HepG2 (cell line): ENCODE data around the gene TMEM134. TPM values are rescaled to one million over a fixed set of nuclear protein-coding genes. Genes with fewer than 3 reads are reported as not detected.
A peak's percentile ranks its signal among the peaks of the same experiment; 100 is the strongest.

Experiments
- CHCHD3 ChIP-seq: sonication (generic); formaldehyde crosslinking; IDR thresholded peaks from 2 replicates; pipeline ENCODE4 v1.8.0; 2022; ENCODE audit warnings: mild to moderate bottlenecking, missing genetic modification reagents, moderate library complexity
- DPF2 ChIP-seq: sonication (generic); formaldehyde crosslinking; IDR thresholded peaks from 2 replicates; pipeline ENCODE4 v1.4.0; 2020; ENCODE audit warnings: mild to moderate bottlenecking, low read depth, missing genetic modification reagents, borderline replicate concordance
- ELF4 ChIP-seq: sonication (generic); formaldehyde crosslinking; IDR thresholded peaks from 2 replicates; pipeline ENCODE4 v1.5.0; 2020; ENCODE audit warnings: missing genetic modification reagents, mild to moderate bottlenecking, moderate library complexity, borderline replicate concordance
- FOXJ3 ChIP-seq: sonication (generic); formaldehyde crosslinking; IDR thresholded peaks from 2 replicates; pipeline ENCODE4 v1.4.0; 2020; ENCODE audit warnings: missing genetic modification reagents, mild to moderate bottlenecking, borderline replicate concordance
- GLI4 ChIP-seq: sonication (generic); formaldehyde crosslinking; IDR thresholded peaks from 2 replicates; pipeline ENCODE4 v1.5.1; 2020; ENCODE audit warnings: missing genetic modification reagents, mild to moderate bottlenecking, moderate library complexity, borderline replicate concordance
- HIVEP1 ChIP-seq: sonication (generic); formaldehyde crosslinking; IDR thresholded peaks from 2 replicates; pipeline ENCODE4 v1.4.0; 2020; ENCODE audit warnings: mild to moderate bottlenecking, missing genetic modification reagents
- MED13 ChIP-seq: sonication (generic); formaldehyde crosslinking; IDR thresholded peaks from 2 replicates; pipeline ENCODE4 v1.5.0; 2020; ENCODE audit warnings: missing genetic modification reagents
- PPARG ChIP-seq: conservative IDR thresholded peaks from 2 replicates; pipeline ENCODE4 v1.6.1; 2016; ENCODE audit warnings: missing biosample characterization, missing genetic modification reagents
- ZNF180 ChIP-seq: sonication (generic); formaldehyde crosslinking; IDR thresholded peaks from 2 replicates; pipeline ENCODE4 v1.4.0; 2020; ENCODE audit warnings: low read depth, missing genetic modification reagents, borderline replicate concordance
- ZNF235 ChIP-seq: sonication (generic); formaldehyde crosslinking; IDR thresholded peaks from 2 replicates; pipeline ENCODE4 v1.8.1; 2023; ENCODE audit warnings: mild to moderate bottlenecking, missing genetic modification reagents, borderline replicate concordance
- ZNF569 ChIP-seq: sonication (generic); formaldehyde crosslinking; IDR thresholded peaks from 2 replicates; pipeline ENCODE4 v1.5.0; 2020; ENCODE audit warnings: mild to moderate bottlenecking, missing genetic modification reagents, moderate library complexity, borderline replicate concordance
- ZNF572 ChIP-seq: sonication (generic); formaldehyde crosslinking; IDR thresholded peaks from 2 replicates; pipeline ENCODE4 v1.5.1; 2020; ENCODE audit warnings: mild to moderate bottlenecking, missing genetic modification reagents
- ZSCAN30 ChIP-seq: sonication (generic); formaldehyde crosslinking; IDR thresholded peaks from 2 replicates; pipeline ENCODE4 v1.5.0; 2020; ENCODE audit warnings: mild to moderate bottlenecking, missing genetic modification reagents
- polyA plus RNA-seq, 8 experiments: library from polyadenylated mRNA; depleted of rRNA in 3 of 8; stranded (reverse) in 7 of 8; unstranded in 1 of 8; fragments of >200 nt; fragmentation: Illumina TruSeq in 4 of 8; extraction: Trizol in 4 of 8; gene quantifications; 2 replicates each; pipeline versions ENCODE4 v1.2.1 to v1.2.3, GENCODE V29; 2011 to 2016; ENCODE audit warnings: low read depth in 4 of 8, missing spikeins in 1 of 8, mixed read lengths in 1 of 8; ENCODE audit not compliant: insufficient read depth in 1 of 8
- total RNA-seq, 5 experiments: library from RNA; depleted of rRNA; stranded (reverse); fragments of >200 nt; fragmentation: Illumina TruSeq; extraction: Trizol; gene quantifications; 2 replicates each; pipeline ENCODE4 v1.2.3, GENCODE V29; 2016; ENCODE audit warnings: low read depth in 1 of 5
- TF ChIP-seq, protein P1 (sequence below): sonication (generic); formaldehyde crosslinking; IDR thresholded peaks from 2 replicates; pipeline ENCODE4 v1.5.1; 2020; ENCODE audit warnings: mild to moderate bottlenecking, missing genetic modification reagents, borderline replicate concordance
- TF ChIP-seq, protein P2 (sequence below): sonication (generic); formaldehyde crosslinking; conservative IDR thresholded peaks from 2 replicates; pipeline ENCODE4 v1.4.0; 2020; ENCODE audit warnings: mild to moderate bottlenecking, missing genetic modification reagents, moderate library complexity
- TF ChIP-seq, protein P3 (sequence below): sonication (generic); formaldehyde crosslinking; IDR thresholded peaks from 2 replicates; pipeline ENCODE4 v1.8.1; 2023; ENCODE audit warnings: mild to moderate bottlenecking, missing genetic modification reagents, borderline replicate concordance
- TF ChIP-seq, protein P4 (sequence below): sonication (generic); formaldehyde crosslinking; IDR thresholded peaks from 2 replicates; pipeline ENCODE4 v1.4.0; 2020; ENCODE audit warnings: missing genetic modification reagents
- TF ChIP-seq, protein P5 (sequence below): sonication (generic); formaldehyde crosslinking; IDR thresholded peaks from 2 replicates; pipeline ENCODE4 v1.5.0; 2020; ENCODE audit warnings: missing genetic modification reagents, mild to moderate bottlenecking, borderline replicate concordance

The TMEM134 gene
- total and polyA plus RNA-seq, 2 of the 13 experiments (the other 11 are each of a cell fraction or from before 2014, with no cell fraction given): 6.9 to 26.9 TPM

DNA sequence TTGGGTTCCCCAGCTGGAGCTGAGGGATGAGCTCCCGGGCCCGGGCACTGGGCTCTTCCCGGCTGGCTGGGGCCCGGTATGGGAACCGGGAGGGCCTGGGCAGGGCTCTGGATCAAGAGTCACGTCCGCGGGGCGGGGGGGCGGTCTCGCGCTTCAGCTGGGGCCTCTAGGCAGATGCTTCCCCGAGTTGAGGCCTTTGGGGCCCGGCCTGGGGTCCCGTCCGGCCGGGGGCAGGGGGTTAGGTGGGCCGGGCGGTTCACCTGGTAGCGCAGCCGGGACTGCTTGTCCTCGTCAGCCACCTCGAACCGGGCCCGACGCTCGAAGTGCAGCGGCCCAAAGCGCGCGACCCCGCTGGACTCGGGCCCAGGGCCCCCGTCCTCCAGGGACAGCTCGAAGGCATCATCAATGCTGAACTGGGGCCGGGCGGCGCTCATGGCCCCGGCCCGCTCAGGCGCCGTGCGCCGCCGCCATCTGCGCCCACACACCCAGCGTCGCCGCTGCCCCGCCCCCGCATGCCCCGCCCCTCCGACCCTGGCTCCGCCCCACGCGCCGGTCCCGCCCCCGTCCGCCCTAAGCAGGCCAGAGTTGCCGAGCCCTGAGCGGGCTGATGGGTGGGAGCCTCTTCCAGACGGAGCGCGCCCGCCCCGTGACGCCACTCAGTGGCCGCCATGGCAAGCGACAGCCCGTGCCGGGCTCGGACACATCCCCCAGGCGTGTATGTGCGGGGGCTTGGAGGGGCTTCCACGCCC, at the start of gene TMEM134 (continued):
- TF ChIP-seq CHCHD3: peak; percentile 15; the same call in 1 of the 2 replicates
- no peak for TF ChIP-seq ZNF180
- no peak for TF ChIP-seq ZNF569 (CRISPR knock-in tag)
- no peak for TF ChIP-seq HIVEP1 (CRISPR knock-in tag)
- no peak for TF ChIP-seq FOXJ3 (CRISPR knock-in tag)
- TF ChIP-seq, protein P1, sequence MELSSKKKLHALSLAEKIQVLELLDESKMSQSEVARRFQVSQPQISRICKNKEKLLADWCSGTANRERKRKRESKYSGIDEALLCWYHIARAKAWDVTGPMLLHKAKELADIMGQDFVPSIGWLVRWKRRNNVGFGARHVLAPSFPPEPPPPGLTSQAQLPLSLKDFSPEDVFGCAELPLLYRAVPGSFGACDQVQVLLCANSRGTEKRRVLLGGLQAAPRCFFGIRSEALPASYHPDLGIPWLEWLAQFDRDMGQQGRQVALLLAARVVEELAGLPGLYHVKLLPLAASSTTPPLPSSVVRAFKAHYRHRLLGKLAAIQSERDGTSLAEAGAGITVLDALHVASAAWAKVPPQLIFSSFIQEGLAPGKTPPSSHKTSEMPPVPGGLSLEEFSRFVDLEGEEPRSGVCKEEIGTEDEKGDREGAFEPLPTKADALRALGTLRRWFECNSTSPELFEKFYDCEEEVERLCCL (CRISPR knock-in tag): no peak
- TF ChIP-seq, protein P2, sequence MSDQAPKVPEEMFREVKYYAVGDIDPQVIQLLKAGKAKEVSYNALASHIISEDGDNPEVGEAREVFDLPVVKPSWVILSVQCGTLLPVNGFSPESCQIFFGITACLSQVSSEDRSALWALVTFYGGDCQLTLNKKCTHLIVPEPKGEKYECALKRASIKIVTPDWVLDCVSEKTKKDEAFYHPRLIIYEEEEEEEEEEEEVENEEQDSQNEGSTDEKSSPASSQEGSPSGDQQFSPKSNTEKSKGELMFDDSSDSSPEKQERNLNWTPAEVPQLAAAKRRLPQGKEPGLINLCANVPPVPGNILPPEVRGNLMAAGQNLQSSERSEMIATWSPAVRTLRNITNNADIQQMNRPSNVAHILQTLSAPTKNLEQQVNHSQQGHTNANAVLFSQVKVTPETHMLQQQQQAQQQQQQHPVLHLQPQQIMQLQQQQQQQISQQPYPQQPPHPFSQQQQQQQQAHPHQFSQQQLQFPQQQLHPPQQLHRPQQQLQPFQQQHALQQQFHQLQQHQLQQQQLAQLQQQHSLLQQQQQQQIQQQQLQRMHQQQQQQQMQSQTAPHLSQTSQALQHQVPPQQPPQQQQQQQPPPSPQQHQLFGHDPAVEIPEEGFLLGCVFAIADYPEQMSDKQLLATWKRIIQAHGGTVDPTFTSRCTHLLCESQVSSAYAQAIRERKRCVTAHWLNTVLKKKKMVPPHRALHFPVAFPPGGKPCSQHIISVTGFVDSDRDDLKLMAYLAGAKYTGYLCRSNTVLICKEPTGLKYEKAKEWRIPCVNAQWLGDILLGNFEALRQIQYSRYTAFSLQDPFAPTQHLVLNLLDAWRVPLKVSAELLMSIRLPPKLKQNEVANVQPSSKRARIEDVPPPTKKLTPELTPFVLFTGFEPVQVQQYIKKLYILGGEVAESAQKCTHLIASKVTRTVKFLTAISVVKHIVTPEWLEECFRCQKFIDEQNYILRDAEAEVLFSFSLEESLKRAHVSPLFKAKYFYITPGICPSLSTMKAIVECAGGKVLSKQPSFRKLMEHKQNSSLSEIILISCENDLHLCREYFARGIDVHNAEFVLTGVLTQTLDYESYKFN (CRISPR knock-in tag): peak; percentile 63
- TF ChIP-seq, protein P3, sequence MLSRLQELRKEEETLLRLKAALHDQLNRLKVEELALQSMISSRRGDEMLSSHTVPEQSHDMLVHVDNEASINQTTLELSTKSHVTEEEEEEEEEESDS (CRISPR knock-in tag): no peak
- peak; percentile 15; the same call in 1 of the 2 replicates for TF ChIP-seq MED13 (CRISPR knock-in tag)
- no peak for TF ChIP-seq ZNF235 (CRISPR knock-in tag)
- no peak for TF ChIP-seq DPF2 (CRISPR knock-in tag)
- TF ChIP-seq ELF4 (CRISPR knock-in tag): no peak
- TF ChIP-seq, protein P4, sequence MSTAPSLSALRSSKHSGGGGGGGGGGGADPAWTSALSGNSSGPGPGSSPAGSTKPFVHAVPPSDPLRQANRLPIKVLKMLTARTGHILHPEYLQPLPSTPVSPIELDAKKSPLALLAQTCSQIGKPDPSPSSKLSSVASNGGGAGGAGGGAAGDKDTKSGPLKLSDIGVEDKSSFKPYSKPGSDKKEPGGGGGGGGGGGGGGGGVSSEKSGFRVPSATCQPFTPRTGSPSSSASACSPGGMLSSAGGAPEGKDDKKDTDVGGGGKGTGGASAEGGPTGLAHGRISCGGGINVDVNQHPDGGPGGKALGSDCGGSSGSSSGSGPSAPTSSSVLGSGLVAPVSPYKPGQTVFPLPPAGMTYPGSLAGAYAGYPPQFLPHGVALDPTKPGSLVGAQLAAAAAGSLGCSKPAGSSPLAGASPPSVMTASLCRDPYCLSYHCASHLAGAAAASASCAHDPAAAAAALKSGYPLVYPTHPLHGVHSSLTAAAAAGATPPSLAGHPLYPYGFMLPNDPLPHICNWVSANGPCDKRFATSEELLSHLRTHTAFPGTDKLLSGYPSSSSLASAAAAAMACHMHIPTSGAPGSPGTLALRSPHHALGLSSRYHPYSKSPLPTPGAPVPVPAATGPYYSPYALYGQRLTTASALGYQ (CRISPR knock-in tag): no peak
- no peak for TF ChIP-seq ZSCAN30 (CRISPR knock-in tag)
- no peak for TF ChIP-seq GLI4
- no peak for TF ChIP-seq PPARG (CRISPR knock-in tag)
- TF ChIP-seq ZNF572: 0 out of 2 replicates have a peak, but pooled peaks have one; percentile 55
- TF ChIP-seq, protein P5, sequence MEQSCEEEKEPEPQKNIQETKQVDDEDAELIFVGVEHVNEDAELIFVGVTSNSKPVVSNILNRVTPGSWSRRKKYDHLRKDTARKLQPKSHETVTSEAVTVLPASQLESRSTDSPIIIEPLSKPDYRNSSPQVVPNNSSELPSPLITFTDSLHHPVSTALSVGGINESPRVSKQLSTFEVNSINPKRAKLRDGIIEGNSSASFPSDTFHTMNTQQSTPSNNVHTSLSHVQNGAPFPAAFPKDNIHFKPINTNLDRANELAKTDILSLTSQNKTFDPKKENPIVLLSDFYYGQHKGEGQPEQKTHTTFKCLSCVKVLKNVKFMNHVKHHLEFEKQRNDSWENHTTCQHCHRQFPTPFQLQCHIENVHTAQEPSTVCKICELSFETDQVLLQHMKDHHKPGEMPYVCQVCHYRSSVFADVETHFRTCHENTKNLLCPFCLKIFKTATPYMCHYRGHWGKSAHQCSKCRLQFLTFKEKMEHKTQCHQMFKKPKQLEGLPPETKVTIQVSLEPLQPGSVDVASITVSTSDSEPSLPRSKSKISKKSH (CRISPR knock-in tag): peak; percentile 65; the same call in 1 of the 2 replicates
